ENCODE results near the gene BOLA3. TPM values are rescaled to one million over a fixed set of nuclear protein-coding genes. Genes with fewer than 3 reads are reported as not detected.
"Not testable (repeated sequence)": the region's sequence is repeated elsewhere in the genome, so short reads cannot be mapped to it uniquely, and the experiment has no call there.

The BOLA3 gene
- total and polyA plus RNA-seq, 2 donors (not counting 1 experiment from before 2014, with no cell fraction given), result 6.5 to 8.5 TPM

GRCh38 chr2:74128206-74128605, 19.5 kb downstream of the BOLA3 start:
- Histone ChIP-seq H3K36me3 (replicated peaks in 1 of 2; ENCODE audit: control extremely low read depth in 1 of 2, control insufficient read depth in 1 of 2, extremely low read depth in 1 of 2, insufficient read depth in 2 of 2, low read length in 1 of 2) (no peaks in the 10 kb centered on the region), H3K4me3 (ENCODE audit: control extremely low read depth in 1 of 5, extremely low read depth in 1 of 5, insufficient read depth in 1 of 5, low read depth in 2 of 5, low read length in 4 of 5) (no peak overlapping the region), H3K4me2 (replicated peaks; ENCODE audit: low read depth, low read length, poor library complexity, severe bottlenecking) (no peak overlapping the region), H3K27ac (ENCODE audit: low read length in 2 of 2) (no peak overlapping the region), H3K79me2 (ENCODE audit: control insufficient read depth, insufficient read depth, low read length) (no peaks in the 10 kb centered on the region), H3K9me3 (ENCODE audit: control extremely low read depth in 1 of 3, control insufficient read depth in 2 of 3, insufficient read depth in 1 of 3, low read length in 2 of 3) (peaks cover 0 to 10% (median 0%) of the 10 kb centered on the region in 3 donors), H3K27me3 (replicated peaks in 1 of 4; ENCODE audit: control extremely low read depth in 1 of 4, control insufficient read depth in 3 of 4, insufficient read depth in 4 of 4, low read length in 3 of 4) (peaks cover 0 to 12% (median 0%) of the 10 kb centered on the region in 4 experiments), H2AFZ (ENCODE audit: insufficient read depth, low read depth, low read length, poor library complexity, severe bottlenecking) (no peak overlapping the region), H4K20me1 (ENCODE audit: control insufficient read depth, insufficient read depth, low read length, poor library complexity, severe bottlenecking) (no peaks in the 10 kb centered on the region), H3K4me1 (ENCODE audit: control insufficient read depth in 2 of 2, insufficient read depth in 2 of 2, low read length in 2 of 2) (no peaks in the 10 kb centered on the region), H3K9ac (ENCODE audit: low read length) (no peak overlapping the region)
- no CpG with 5 or more reads among the region's 3 CpGs for WGBS (ENCODE audit: insufficient coverage)
- CTCF ChIA-PET, result no interaction called here
- Mint-ChIP-seq H3K4me1 (no peaks in the 10 kb centered on the region), H3K27me3 (no peaks in the 10 kb centered on the region), H3K27ac (no peak overlapping the region), H3K9me3 (ENCODE audit: insufficient read depth) (no peaks in the 10 kb centered on the region), H3K4me3 (no peak overlapping the region)
- TF ChIP-seq CTCF (IDR thresholded peaks at IDR 0.05) (no peak), EZH2 (IDR thresholded peaks at IDR 0.05; ENCODE audit: borderline replicate concordance, insufficient read depth, low read depth, low read length, poor library complexity, severe bottlenecking) (no peak)
- intact Hi-C loops (cut with micrococcal nuclease), result no loop called here
- DNase-seq, result no peak
- POLR2A ChIA-PET, result no interaction called here
- no peak for ATAC-seq (ENCODE audit: low read depth)

GRCh38 chr2:74123955-74124354, 23.8 kb downstream of the BOLA3 start:
- H2AFZ ChIP-seq (ENCODE audit: insufficient read depth, low read depth, low read length, poor library complexity, severe bottlenecking); H3K4me3 Mint-ChIP-seq; H3K4me3 ChIP-seq (ENCODE audit: control extremely low read depth in 1 of 5, extremely low read depth in 1 of 5, insufficient read depth in 1 of 5, low read depth in 2 of 5, low read length in 4 of 5); POLR2A ChIA-PET; H3K36me3 ChIP-seq (replicated peaks in 1 of 2; ENCODE audit: control extremely low read depth in 1 of 2, control insufficient read depth in 1 of 2, extremely low read depth in 1 of 2, insufficient read depth in 2 of 2, low read length in 1 of 2); H3K27ac ChIP-seq (ENCODE audit: low read length in 2 of 2); H4K20me1 ChIP-seq (ENCODE audit: control insufficient read depth, insufficient read depth, low read length, poor library complexity, severe bottlenecking); H3K27ac Mint-ChIP-seq; DNase-seq; H3K9me3 Mint-ChIP-seq (ENCODE audit: insufficient read depth); H3K27me3 ChIP-seq (replicated peaks in 1 of 4; ENCODE audit: control extremely low read depth in 1 of 4, control insufficient read depth in 3 of 4, insufficient read depth in 4 of 4, low read length in 3 of 4); H3K4me2 ChIP-seq (replicated peaks; ENCODE audit: low read depth, low read length, poor library complexity, severe bottlenecking); intact Hi-C loops (cut with micrococcal nuclease); H3K9ac ChIP-seq (ENCODE audit: low read length); H3K79me2 ChIP-seq (ENCODE audit: control insufficient read depth, insufficient read depth, low read length); H3K27me3 Mint-ChIP-seq; H3K4me1 Mint-ChIP-seq; ATAC-seq (ENCODE audit: low read depth): not testable (repeated sequence)
- 100% methylated on average over 3 of the region's 29 CpGs for WGBS (ENCODE audit: insufficient coverage)
- CTCF ChIA-PET, result interaction anchor here (0.6 kb wide), 1 partner anchor 20 kb away, joined by 3 read pairs; no protein-coding TSS in a partner anchor
- peaks cover 1 to 25% (median 6%) of the 10 kb centered on the region in 3 donors for H3K9me3 ChIP-seq (ENCODE audit: control extremely low read depth in 1 of 3, control insufficient read depth in 2 of 3, insufficient read depth in 1 of 3, low read length in 2 of 3)
- peaks cover 0 to 11% of the 10 kb centered on the region in 2 donors for H3K4me1 ChIP-seq (ENCODE audit: control insufficient read depth in 2 of 2, insufficient read depth in 2 of 2, low read length in 2 of 2)

GRCh38 chr2:74121846-74122245, 25.9 kb downstream of the BOLA3 start:
- H3K4me3 Mint-ChIP-seq, result peak overlapping the region; percentile 5
- CTCF ChIA-PET, result interaction anchor here (1.0 to 2.8 kb wide), 5 partner anchors 23 to 341 kb away, joined by 3 to 17 read pairs (median 3); partner anchors contain the start of gene BOLA3
- no CpG with 5 or more reads among the region's 1 CpG for WGBS (ENCODE audit: insufficient coverage)

More at GRCh38 chr2:74121846-74122245, 25.9 kb downstream of the BOLA3 start:
- H4K20me1 ChIP-seq (ENCODE audit: control insufficient read depth, insufficient read depth, low read length, poor library complexity, severe bottlenecking); H3K4me3 ChIP-seq (ENCODE audit: control extremely low read depth in 1 of 5, extremely low read depth in 1 of 5, insufficient read depth in 1 of 5, low read depth in 2 of 5, low read length in 4 of 5); H2AFZ ChIP-seq (ENCODE audit: insufficient read depth, low read depth, low read length, poor library complexity, severe bottlenecking); H3K4me1 Mint-ChIP-seq; intact Hi-C loops (cut with micrococcal nuclease); H3K27ac ChIP-seq (ENCODE audit: low read length in 2 of 2); H3K36me3 ChIP-seq (replicated peaks in 1 of 2; ENCODE audit: control extremely low read depth in 1 of 2, control insufficient read depth in 1 of 2, extremely low read depth in 1 of 2, insufficient read depth in 2 of 2, low read length in 1 of 2); H3K27ac Mint-ChIP-seq; H3K9me3 Mint-ChIP-seq (ENCODE audit: insufficient read depth); DNase-seq; ATAC-seq (ENCODE audit: low read depth); H3K79me2 ChIP-seq (ENCODE audit: control insufficient read depth, insufficient read depth, low read length); H3K27me3 Mint-ChIP-seq; H3K27me3 ChIP-seq (replicated peaks in 1 of 4; ENCODE audit: control extremely low read depth in 1 of 4, control insufficient read depth in 3 of 4, insufficient read depth in 4 of 4, low read length in 3 of 4); H3K4me2 ChIP-seq (replicated peaks; ENCODE audit: low read depth, low read length, poor library complexity, severe bottlenecking); H3K9ac ChIP-seq (ENCODE audit: low read length): not testable (repeated sequence)
- POLR2A ChIA-PET, result interaction anchor here (0.6 kb wide), 1 partner anchor 385 kb away, joined by 6 read pairs; the partner anchor contains the start of gene TPRKB
- peaks cover 0 to 11% of the 10 kb centered on the region in 2 donors for H3K4me1 ChIP-seq (ENCODE audit: control insufficient read depth in 2 of 2, insufficient read depth in 2 of 2, low read length in 2 of 2)
- H3K9me3 ChIP-seq (ENCODE audit: control extremely low read depth in 1 of 3, control insufficient read depth in 2 of 3, insufficient read depth in 1 of 3, low read length in 2 of 3), result peaks cover 1 to 25% (median 6%) of the 10 kb centered on the region in 3 donors
